Putamen (tissue), 1 donor: ENCODE data around the gene PYDC1.
"Not testable (repeated sequence)": the region's sequence is repeated elsewhere in the genome, so short reads cannot be mapped to it uniquely, and the experiment has no call there.

Experiments used
- DNase-seq: peaks from one replicate; pipeline ENCODE4 v3.0.0-alpha.2; 2016; ENCODE audit warnings: low spot score

PYDC1 gene

DNA sequence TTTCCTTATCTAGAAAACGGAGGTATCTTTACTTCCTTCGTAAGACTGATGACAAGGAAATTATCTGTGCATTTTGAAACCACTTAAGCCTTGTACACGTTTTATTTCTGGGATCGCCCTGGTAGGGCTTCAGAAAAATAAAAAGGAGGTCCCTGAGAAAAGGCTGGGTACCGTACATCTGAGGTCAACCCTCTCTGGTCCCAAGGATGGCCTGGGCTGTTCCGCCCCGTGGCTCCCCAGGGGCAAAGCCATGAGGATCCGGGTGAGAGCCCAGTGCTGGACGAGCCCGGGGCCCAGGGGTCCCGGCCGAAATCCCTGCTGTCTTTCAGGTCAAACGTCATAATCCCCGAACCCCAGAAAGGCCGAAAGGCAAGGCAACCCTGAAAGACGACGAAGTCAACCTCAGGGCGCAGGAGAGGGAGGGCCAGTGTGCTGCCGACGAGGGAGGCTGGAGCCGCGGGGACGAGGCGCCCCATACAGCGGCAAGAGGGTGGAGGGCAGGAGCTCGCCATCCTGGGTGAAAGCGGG lies 37.7 kb downstream of the PYDC1 start:
- no peak for DNase-seq

GRCh38 chr16:31177136-31177535 lies 39.8 kb downstream of the PYDC1 start:
- no peak for DNase-seq

GRCh38 chr16:31170048-31170447 lies 46.9 kb downstream of the PYDC1 start:
- DNase-seq = not testable (repeated sequence)

DNA sequence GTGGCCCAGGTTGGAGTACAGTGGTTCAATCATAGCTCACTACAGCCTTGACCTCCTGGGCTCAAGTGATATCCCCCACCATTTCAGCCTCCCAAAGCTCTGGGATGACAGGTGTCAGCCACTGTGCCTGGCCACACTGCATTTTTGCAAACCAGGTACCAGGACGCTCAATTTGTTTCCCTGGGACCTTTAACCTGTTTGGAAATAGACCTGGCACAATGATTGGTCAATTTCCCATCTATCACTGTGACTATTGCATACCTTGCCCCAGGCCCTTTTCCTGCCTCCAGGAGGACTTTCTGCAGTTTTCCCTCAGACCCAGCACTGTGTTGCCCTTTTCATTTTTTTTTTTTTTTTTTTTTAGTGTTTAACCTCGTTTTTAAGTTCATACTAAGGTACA lies 48.1 kb downstream of the PYDC1 start:
- no peak for DNase-seq

- DNase-seq = no peak
Measured at GRCh38 chr16:31167315-31167714, 49.6 kb downstream of the PYDC1 start.
